GM19328 (cell line): Measurements from ENCODE around the gene MTA1.

ENCODE experiments used
- ATAC-seq: cut with Tn5 transposase; IDR thresholded peaks from one replicate; pipeline ENCODE4 v1.9.1; 2021; ENCODE audit warnings: mild to moderate bottlenecking, moderate library complexity; ENCODE audit not compliant: unreplicated experiment

Gene MTA1

DNA sequence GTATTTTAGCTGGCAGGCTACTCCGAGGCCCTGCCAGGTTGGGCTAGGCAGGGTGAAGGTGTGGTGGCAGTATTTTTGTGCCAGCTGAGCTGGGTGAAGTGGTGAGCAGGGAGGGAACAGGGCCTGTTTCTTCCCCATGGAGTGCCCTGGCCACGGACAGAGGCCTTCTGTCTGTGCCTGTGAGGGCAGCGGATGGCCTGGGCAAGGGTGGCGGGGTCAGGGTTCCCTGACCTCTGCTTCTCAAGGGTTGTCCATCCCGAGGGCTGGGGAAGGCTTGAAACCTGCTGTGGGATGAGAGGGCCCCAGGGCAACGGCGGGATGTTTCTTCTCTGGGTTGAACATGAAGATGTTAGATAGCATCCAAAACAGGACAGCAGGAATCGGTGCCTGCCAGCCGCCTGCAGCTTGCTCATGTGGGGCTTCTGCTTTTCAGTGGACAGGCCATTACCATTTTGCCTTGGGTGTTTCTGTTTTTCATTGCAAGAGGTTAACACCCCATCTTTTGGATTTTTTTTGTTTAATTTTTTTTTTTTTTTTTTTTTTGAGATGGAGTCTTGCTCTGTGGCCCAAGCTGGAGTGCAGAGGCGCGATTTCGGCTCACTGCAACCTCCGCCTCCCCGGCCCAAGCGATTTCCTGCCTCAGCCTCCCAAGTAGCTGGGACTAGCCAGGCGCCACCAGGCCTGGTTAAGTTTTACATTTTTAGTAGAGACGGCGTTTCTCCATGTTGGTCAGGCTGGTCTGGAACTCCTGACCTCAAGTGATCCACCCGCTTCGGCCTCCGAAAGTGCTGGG lies 3.3 kb downstream of the MTA1 start:
- no peak for ATAC-seq

DNA sequence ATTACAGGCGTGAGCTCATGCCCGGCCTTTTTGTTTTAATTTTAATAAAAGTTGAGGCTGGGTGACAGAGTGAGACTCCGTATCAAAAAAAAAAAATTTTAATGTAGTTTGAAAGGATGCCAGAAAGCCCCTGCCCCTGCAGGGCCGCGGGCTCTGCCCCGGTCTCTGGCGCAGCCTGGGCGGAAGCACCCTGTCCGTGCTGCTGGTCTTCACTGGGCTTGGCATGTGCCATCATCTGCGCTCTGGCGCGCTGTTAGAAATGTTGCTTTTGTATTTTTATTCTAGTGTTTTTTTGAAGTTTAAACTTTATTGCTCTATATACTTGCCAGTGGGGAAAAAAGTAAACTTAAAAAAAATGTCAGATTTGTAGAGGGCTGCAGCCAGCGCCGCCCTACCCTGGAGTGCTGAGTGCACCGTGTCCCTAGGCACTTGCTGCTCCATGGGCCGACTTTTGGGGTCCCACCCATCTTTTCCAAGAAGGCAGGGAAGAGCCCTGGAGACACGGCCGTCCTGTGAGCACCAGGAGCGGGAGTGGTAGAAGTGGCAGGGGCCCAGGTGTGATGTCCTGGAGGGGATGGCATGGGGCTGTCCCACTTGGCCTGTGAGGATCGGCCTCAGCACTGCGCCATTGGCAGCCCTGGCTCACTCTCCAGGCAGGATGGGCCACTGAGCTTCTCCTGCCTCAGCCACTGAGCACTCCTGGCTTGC lies 4.0 kb downstream of the MTA1 start:
- ATAC-seq, result no peak

DNA sequence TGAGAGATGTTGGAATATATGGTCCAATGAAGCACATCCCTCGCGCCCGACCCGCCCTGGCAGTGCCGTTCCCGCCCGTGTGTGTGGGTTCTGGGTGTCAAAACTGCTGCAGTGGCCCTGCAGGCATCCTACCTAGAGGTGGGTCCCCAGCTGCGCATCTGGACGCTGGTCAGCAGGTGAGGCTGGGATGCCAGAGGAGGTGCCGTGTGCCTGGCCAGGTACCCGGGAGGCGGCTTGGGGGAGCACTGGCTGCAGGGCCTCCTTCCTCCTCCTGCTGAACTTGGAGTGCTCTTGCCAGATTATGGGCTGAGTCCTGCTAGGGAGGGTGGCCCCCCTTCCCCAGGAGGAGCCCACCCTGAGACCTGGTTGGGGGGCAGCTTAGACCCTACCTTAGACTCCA lies 5.2 kb downstream of the MTA1 start:
- ATAC-seq, result no peak

DNA sequence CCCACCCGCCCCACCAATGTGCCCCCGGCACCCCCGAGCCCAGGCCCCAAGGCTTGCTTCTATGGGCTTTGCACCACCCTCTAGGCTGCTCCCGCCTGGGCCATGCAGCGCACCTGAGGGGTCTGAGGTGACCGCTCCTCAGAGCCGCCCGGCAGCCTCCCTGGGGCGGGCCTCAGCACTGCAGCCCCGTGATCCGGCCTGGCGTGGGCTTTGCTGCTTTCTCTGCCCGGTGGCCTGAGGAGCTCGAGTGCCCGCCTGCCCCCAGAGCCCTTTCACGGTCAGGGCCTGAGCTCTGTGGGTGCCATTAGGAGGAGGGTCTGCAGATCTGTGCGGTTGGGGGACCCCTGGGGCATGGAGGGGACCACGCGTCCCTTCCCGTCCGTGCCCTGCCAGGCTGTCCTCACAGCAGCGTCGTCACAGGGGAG lies 6.2 kb downstream of the MTA1 start:
- no peak for ATAC-seq

DNA sequence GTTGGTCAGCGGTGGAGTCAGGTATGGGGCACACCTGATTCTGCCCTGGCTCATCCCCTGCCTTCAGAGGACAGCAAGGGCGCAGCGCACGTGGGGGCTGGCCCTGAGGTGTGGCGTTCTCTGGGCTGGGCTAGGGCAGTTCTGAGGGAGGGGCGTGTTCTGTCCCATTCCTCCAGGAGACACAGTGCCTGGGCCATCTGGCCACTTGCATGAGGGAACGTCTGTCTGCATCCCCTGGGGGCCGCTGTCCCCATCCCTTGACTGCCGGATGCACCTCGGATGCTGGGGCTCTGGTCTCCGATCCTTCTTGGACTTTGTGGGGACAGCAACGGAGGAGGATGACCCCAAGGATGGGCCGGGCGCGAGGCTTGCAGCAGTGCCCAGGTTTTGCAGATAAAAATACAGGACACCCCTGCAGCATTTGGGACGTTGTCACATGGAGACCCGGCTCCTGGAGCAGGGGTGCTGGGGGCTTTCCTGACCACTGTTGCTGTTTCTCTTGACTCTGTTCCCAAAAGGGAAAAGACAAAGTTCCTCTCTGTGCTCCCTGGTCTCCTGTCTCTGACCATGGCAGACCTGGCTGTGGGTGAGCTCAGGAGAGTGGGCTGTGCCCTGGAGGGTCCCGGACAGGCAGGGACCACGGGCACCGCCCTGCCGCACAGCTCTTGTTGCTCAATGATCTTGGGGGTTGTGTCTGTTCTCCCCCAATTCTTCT lies 6.9 kb downstream of the MTA1 start:
- ATAC-seq, result no peak

DNA sequence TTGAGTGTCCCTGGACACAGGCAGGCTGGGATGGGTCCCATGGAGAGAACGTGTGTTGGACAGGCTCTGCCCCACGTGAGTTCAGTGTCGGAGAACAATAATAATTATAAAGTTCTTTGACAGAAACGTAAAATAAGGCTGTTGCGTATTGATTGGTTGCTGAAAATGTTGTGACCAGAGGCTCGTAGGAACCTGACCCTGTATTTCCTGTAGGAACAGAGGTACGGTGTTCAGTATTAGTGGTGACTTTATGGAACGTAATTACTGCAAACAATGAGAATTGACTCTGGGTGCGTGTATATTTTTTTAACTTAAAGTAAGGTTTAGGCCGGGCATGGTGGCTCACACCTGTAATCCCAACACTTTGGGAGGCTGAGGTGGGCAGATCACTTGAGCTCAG lies 7.8 kb downstream of the MTA1 start:
- no peak for ATAC-seq

DNA sequence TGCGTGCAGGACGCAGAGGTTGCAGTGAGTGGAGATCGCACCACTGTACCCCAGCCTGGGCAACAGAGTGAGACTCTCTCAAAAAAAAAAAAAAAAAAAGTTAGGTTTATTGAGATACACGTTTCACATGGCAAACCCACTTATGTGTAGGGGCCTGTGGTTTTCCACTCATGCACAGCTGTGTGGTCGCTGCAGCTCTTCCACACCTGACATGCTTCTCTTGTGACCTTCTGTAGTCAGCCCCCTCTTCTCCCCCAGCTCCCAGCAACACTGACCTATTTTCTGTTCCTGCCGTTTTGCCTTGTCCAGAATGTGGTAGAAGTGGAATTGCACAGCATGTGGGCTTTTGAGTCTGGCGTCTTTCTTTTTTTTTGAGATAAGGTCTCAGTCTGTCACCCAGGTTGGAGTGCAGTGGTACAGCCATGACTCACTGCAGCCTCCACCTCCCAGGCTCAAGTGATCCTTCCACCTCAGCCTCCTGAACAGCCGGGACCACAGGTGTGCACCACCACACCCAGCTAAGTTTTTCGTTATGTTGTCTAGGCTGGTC lies 8.4 kb downstream of the MTA1 start:
- ATAC-seq, result no peak

DNA sequence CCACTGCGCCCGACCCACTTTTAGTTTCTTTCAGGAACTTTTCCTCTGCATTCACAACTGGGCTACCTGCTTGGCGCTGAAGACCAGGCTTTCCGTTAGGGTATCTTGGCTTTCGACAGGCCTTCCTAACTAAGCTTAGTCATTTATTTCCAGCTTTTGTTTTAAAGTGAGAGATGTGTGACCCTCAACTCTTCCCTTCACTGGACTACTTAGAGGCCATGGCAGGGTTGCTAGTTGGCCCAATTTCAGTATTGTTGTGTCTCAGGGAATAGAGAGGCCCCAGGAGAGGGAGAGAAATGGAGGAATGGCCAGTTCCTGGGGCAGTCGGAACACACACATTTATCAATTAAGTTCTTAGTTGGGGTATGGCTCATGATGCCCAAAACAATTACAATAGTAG lies 10.4 kb downstream of the MTA1 start:
- no peak for ATAC-seq

DNA sequence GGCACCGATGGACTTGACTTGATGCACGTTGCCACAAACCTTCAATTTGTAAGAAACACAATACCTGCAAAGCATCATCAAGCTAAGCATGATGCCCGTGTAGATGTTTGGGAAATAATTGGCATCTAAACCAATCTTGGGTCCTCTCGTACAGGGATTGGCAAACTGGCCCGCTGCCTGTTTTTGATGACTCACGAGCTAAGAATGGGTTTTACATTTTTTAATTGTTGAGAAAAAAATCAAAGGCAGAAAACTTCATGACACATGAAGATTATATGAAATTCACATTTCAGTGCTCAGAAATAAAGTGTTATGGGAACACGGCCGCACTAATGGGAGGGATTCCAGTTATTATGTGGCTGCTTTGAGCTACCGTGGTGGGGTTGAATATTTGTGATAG lies 10.9 kb downstream of the MTA1 start:
- ATAC-seq, result no peak

DNA sequence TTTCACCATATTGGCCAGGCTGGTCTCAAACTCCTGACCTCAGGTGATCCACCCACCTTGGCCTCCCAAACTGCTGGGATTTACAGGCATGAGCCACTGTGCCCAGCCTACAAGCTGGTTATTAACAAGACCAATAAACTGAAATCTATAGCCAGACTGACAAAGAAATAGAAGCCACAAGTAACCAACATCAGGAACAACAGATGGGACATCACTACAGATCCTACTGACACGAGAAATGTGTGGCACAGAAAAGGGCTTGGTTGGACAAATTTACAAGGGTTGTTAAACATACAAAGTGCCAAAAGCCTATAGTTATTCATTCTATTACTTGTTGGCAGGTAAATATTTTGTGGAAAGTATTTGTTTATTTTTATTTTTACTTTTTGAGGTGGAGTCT lies 11.6 kb downstream of the MTA1 start:
- ATAC-seq, result no peak

DNA sequence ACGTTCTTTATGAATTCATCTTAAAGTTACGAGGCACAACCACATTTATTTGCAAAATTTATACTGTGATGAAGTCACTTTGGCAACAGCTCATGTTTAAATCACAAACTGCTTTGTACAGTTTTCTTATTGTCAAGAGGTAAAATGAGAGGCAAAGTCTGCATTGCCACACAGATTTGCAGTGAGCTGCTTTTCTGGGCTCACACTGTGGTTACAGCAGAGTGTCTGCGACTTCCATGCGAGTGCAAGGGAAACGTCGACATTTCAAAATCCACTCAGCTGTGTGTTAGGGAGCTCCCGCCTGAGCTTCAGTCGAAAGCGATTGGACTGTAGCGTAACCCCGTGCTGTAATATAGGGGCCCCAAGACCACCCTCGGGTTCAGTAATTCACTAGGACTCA lies 13.0 kb downstream of the MTA1 start:
- ATAC-seq, result no peak

DNA sequence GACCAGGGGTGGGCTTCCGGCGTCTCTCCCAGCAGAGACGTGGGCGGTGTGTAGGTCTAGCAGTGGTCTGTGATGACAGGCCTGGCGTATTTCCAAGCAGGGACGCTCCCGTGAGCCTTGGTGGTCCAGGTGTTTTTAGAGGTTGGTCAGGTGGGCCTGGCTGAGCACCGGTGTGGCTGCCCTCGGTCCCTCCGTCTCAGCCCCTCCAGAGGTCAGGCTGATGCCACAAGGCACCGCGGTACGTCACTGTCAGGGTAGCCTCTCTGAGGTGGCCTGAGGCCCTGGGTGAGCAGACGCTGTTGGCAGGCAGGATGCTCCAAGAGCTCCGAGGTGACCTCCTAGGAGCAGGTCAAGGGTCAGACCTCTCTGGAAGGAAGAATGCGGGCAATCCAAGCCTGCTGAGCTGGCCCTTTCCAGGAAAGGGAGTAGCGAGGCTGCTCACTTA lies 13.6 kb downstream of the MTA1 start:
- no peak for ATAC-seq

DNA sequence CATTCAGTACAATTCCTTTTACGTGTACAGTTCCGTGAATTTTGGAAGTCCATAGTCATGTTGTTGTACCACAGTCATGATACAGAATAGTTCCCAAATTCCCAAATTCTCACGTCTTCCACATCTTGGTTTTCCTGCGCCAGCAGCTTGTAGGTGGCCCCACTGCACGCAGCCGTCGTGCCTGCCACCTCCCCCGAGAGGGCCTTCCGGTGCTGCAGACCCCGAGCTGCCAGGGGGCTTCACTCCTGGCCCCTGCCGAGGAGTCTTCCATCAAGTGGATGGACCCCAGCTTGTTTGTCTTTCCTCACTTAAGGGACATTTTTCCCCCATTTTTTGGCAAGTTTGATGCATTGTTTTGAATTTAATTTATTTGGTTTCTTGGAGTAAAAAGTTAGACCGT lies 16.8 kb downstream of the MTA1 start:
- ATAC-seq, result no peak

DNA sequence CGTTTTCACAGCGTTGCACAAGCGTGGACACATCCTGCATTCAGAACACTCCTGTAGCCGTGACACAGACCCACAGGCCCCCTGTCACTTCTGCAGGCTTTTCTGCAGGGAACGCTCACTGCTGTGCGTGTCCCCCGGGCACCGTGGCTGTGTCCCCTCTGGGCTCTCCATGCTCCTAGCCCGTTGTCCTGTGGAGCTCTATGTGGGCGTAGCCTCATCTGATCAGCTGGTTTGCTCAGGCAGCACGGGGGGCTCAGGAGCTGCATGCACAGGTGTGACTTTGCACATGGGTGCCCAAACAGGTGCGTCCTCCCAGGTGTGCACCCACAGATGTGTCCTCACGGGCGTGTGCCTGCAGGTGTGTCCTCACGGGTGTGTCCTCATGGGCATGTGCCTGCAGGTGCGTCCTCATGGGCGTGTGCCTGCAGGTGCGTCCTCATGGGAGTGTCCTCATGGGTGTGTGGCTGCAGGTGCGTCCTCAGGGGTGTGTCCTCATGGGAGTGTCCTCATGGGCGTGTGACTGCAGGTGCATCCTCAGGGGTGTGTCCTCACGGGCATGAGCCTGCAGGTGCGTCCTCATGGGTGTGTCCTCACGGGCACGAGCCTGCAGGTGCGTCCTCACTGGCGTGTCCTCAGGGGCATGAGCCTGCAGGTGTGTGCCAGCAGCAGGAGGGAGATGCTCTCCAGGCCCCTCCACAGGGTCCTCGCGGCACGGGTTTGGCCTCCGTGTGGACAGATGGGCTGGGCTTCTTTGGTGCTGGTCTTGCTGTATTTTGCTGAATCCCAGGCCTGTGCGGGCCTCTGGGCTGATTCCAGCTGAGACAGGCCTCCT lies 17.5 kb downstream of the MTA1 start:
- ATAC-seq, result no peak

DNA sequence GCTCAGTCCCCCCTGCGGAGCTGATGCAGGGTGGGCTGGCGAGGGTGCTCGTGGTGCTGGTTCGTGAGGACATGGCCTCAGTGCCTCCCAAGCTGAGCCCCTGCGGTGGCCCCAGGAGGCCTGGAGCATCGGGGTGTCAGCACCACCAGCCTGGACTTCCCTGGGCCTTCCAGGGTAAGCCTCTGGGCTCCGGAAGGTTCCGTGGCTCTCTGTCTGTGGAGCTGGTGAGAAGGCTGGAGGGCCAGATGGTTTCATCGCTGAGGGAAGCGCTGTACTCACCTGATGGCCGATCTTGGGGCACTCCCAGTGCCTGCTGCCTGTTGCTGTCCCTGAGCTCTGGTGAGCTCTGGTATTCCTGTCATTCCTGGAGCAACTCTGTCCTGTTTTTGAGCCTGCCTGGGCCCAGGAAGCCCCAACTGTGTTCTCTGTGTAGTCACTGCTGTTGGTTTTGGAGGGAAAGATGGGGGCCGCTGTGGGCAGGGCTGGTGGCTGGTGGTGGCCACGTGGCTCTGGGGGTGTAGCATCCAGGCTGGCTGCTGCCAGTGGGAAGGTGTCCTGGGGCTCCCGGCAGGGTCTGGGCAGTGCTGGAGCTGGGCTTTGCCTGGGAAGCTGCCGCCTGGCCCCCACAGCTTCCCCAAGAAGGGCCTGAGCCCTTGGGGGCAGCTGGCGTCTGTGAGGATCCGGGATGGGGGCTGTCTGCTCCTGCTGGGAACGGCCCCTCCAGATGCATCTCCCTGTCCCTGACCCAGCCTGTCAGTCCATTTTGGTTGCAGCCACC lies 18.3 kb downstream of the MTA1 start:
- no peak for ATAC-seq

DNA sequence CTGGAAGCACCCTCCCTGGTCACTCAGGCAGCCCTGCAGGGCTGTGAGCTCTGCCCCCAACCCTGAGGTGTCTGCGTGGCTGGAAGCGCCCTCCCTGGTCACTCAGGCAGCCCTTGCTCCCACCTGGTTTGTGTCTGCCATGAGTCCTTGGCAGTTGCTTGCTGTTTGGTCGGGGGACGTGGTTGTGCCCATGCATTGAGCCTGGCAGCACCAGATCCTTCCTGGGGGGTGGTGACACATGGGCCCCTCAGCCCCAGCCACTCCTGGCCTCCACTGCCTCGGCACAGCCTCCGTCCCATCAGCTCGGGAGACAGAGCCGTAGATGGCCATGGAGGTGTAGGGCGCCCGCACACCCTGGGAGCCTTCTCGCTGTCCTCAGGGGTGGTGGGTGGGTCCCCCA lies 19.6 kb downstream of the MTA1 start:
- ATAC-seq, result no peak

DNA sequence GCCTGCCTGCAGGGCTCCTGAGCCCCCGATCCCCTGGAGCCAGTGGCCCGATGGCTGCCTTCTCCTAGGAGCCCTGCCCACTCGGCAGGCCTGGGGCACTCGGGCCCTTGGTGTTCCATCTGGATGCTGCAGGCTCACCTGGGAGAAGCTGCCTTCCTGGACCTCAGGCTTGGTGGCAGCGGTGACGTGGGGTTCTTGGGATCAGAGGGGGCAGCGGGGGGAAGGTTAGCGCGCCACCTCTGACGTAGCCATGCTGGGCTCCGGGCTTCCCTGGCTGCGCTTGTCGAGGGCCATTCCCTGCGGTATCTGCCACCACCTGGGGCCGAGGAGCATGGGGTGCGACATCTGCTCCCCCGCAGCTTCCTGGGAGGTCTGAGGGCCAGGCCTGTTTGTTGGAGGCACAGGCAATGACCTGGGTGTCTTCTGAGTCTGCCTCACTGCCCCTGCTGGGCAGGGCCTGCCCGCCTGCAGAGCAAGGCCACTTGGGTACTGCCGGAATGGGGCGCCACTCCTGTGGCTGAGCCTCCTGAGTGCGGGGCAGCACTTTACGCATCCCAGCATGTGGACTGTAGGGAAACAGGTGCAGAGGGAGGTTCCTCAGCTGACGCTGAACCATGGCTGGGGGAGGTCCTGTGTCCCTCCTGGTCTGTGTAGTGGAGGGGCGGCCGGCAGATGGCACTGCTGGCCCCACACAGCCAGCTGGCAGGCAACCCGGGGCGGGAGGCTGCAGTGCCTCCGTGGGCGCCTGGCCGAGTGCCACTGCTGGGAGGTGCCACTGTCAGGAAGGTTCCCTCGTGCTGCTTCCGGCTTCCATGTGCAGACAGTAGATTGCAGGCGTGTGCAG lies 20.3 kb downstream of the MTA1 start:
- ATAC-seq, result no peak

DNA sequence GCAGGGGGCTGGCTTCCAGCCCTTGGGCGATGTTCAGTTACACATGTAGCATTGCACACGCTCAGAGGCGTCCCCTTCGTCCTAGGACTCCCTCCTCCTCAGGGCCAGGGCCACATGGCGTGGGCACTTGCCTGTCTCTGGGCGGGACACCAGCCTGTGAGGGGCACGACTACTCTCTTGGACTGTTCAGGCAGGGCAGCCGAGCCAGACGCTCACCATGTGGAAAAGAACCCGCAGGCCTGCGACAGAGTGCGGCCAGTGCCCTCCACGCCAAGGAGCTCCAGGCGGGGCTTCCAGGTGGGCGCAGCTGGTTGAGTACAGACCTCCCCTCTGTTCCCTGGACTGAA lies 20.9 kb downstream of the MTA1 start:
- no peak for ATAC-seq

DNA sequence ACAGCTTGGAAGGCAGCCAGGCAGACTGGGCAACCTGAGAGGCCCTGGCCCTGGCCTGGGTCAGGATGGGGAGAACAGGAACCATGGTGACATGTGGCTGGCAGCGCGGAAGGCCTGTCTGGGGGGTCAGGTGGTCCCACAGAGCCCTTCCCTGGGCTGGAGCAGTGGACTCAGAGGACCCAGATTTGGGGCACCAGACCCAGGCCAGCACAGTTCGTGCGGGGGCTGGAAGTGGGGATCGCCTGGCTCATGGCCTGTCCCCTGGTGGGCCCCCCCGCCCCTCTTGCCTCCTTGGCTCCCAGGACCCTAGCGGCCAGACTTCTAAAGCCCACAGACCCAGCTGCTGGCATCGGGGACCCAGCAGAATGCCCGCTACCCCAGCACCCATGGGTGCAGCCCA lies 21.4 kb downstream of the MTA1 start:
- ATAC-seq, result no peak
